Hepatocyte (in vitro differentiated cells): Measurements from ENCODE around the gene ZFHX3. TPM values are rescaled to one million over a fixed set of nuclear protein-coding genes. Genes with fewer than 3 reads are reported as not detected.

ENCODE experiments used
- DNase-seq: peaks from one replicate; pipeline ENCODE4 v3.0.0-alpha.2; 2016; ENCODE audit warnings: low spot score
- H2AFZ ChIP-seq: fragments of 200-600 bp; sonication (generic); 2 replicates; pipeline ENCODE4 v1.6.0; 2016; ENCODE audit warnings: antibody characterized with exemption, mild to moderate bottlenecking
- H3K27ac ChIP-seq: fragments of 200-600 bp; sonication (generic); 2 replicates; pipeline ENCODE4 v1.5.1; 2016; ENCODE audit warnings: mild to moderate bottlenecking
- H3K27me3 ChIP-seq: fragments of 200-600 bp; sonication (generic); 2 replicates; pipeline ENCODE4 v1.6.1; 2016
- H3K36me3 ChIP-seq: fragments of 200-600 bp; sonication (generic); replicated peaks from 2 replicates; pipeline ENCODE4 v1.5.1; 2016; ENCODE audit warnings: low read depth; ENCODE audit not compliant: insufficient read depth
- H3K4me1 ChIP-seq: fragments of 200-600 bp; sonication (generic); 2 replicates; pipeline ENCODE4 v1.5.1; 2016; ENCODE audit warnings: mild to moderate bottlenecking, moderate library complexity; ENCODE audit not compliant: insufficient read depth
- H3K4me2 ChIP-seq: fragments of 200-600 bp; sonication (generic); 2 replicates; pipeline ENCODE4 v1.6.0; 2016
- H3K4me3 ChIP-seq: fragments of 200-600 bp; sonication (generic); 2 replicates; pipeline ENCODE4 v1.5.1; 2016; ENCODE audit warnings: mild to moderate bottlenecking
- H3K79me2 ChIP-seq: fragments of 200-600 bp; sonication (generic); 2 replicates; pipeline ENCODE4 v1.6.0; 2017; ENCODE audit warnings: mild to moderate bottlenecking
- H3K9me2 ChIP-seq: fragments of 200-600 bp; sonication (generic); replicated peaks from 2 replicates; pipeline ENCODE4 v1.6.0; 2017; ENCODE audit warnings: mild to moderate bottlenecking; ENCODE audit not compliant: insufficient read depth
- H3K9me3 ChIP-seq: fragments of 200-600 bp; sonication (generic); 2 replicates; pipeline ENCODE4 v1.5.1; 2016; ENCODE audit warnings: low read depth, mild to moderate bottlenecking
- H4K20me1 ChIP-seq: fragments of 200-600 bp; sonication (generic); 2 replicates; pipeline ENCODE4 v1.6.0; 2016; ENCODE audit warnings: mild to moderate bottlenecking; ENCODE audit not compliant: insufficient read depth, poor library complexity, severe bottlenecking
- EZH2 ChIP-seq: fragments of 200-600 bp; sonication (generic); IDR thresholded peaks from 2 replicates; pipeline ENCODE4 v1.6.1; 2016; ENCODE audit warnings: antibody characterized with exemption, mild to moderate bottlenecking, borderline replicate concordance
- EZH2phosphoT487 ChIP-seq: fragments of 200-600 bp; sonication (generic); IDR thresholded peaks from one replicate; pipeline ENCODE4 v1.6.1; 2018; ENCODE audit warnings: antibody characterized with exemption, mild to moderate bottlenecking, low read depth, moderate library complexity; ENCODE audit not compliant: unreplicated experiment, severe bottlenecking
- WGBS: methylation state at CpG from one replicate; pipeline ENCODE4 v1.1.6; 2016; ENCODE audit warnings: low lambda C conversion rate; ENCODE audit errors: missing lambda C conversion rate; 5-methylcytosine and 5-hydroxymethylcytosine counted together
- polyA plus RNA-seq: library from polyadenylated mRNA; unstranded; fragments of >200 nt; fragmentation: Nextera tagmentation; extraction: Ambion mirVana; gene quantifications from 2 replicates; pipeline ENCODE4 v1.2.1, GENCODE V29; 2016
- total RNA-seq: library from RNA; depleted of rRNA; stranded (reverse); fragments of >200 nt; gene quantifications from 2 replicates; pipeline ENCODE4 v1.2.3, GENCODE V29; 2014
- TF ChIP-seq, protein P1 (sequence below): fragments of 200-600 bp; sonication (generic); IDR thresholded peaks from 2 replicates; pipeline ENCODE4 v1.5.1; 2016; ENCODE audit warnings: antibody characterized with exemption, mild to moderate bottlenecking; ENCODE audit not compliant: poor library complexity

The ZFHX3 gene
- total and polyA plus RNA-seq, 2 experiments from 2014 or later: 6.4 to 11.6 TPM

DNA sequence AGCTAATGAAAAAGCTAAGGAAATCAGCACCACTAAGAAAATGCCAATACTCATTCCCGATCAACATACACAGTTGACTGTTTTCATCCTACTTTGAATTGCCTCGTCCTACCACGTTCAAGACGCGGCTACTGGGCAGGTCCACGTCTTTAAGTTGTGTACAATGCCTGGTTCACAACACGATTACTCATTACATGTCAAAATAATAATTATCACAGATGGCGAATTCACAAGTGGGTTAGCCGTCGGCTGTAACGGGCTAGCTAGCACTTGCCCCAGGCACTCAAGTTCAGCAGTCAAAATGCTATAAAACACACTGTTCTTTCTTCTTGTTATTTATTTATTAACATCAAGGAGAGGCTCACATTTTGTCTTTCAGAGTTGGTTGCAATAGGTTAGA is 124.2 kb downstream of the ZFHX3 start:
- no peak overlapping the region for H3K4me3 ChIP-seq
- 95% methylated on average over 11 of the region's 11 CpGs for WGBS
- H4K20me1 ChIP-seq: no peaks in the 10 kb centered on the region
- peaks cover 88% of the 10 kb centered on the region for H3K79me2 ChIP-seq
- peaks cover 11% of the 10 kb centered on the region for H3K4me1 ChIP-seq
- H3K9me2 ChIP-seq: no peaks in the 10 kb centered on the region
- TF ChIP-seq, protein P1, sequence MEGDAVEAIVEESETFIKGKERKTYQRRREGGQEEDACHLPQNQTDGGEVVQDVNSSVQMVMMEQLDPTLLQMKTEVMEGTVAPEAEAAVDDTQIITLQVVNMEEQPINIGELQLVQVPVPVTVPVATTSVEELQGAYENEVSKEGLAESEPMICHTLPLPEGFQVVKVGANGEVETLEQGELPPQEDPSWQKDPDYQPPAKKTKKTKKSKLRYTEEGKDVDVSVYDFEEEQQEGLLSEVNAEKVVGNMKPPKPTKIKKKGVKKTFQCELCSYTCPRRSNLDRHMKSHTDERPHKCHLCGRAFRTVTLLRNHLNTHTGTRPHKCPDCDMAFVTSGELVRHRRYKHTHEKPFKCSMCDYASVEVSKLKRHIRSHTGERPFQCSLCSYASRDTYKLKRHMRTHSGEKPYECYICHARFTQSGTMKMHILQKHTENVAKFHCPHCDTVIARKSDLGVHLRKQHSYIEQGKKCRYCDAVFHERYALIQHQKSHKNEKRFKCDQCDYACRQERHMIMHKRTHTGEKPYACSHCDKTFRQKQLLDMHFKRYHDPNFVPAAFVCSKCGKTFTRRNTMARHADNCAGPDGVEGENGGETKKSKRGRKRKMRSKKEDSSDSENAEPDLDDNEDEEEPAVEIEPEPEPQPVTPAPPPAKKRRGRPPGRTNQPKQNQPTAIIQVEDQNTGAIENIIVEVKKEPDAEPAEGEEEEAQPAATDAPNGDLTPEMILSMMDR: no peak
- TF ChIP-seq EZH2 (no peak), EZH2phosphoT487 (no peak)
- DNase-seq: no peak
- H3K27me3 ChIP-seq: no peaks in the 10 kb centered on the region
- peak overlapping the region; percentile 81 for H3K27ac ChIP-seq
- H2AFZ ChIP-seq: no peak overlapping the region
- H3K36me3 ChIP-seq: no peaks in the 10 kb centered on the region
- no peaks in the 10 kb centered on the region for H3K9me3 ChIP-seq
- H3K4me2 ChIP-seq: no peak overlapping the region

DNA sequence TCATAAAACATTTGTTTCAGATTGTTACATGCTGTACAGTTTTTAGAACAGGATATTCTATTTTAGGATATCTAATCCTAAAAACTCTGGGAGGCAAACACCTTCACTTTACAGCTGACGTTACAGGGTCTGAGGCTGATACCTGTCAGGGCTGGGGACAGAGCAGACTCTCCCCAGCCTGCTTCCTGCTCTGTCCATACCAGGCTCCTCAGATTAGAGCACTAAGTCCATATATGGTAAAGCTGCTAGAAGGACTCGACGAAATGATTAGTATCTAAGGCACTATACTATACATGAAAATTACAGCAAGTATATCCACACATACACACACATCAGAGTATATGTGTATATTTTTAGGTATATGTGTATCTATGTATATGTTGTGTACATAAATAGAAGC is 125.2 kb downstream of the ZFHX3 start:
- WGBS: 57% methylated on average over 3 of the region's 3 CpGs
- no peaks in the 10 kb centered on the region for H3K9me3 ChIP-seq
- H3K4me2 ChIP-seq: no peak overlapping the region
- TF ChIP-seq EZH2phosphoT487 (no peak), EZH2 (no peak)
- TF ChIP-seq, protein P1: no peak
- H3K4me3 ChIP-seq: no peak overlapping the region
- H3K36me3 ChIP-seq: no peaks in the 10 kb centered on the region
- no peaks in the 10 kb centered on the region for H4K20me1 ChIP-seq
- peaks cover 86% of the 10 kb centered on the region for H3K79me2 ChIP-seq
- H3K9me2 ChIP-seq: no peaks in the 10 kb centered on the region
- H3K27me3 ChIP-seq: no peaks in the 10 kb centered on the region
- peaks cover 11% of the 10 kb centered on the region for H3K4me1 ChIP-seq
- no peak overlapping the region for H3K27ac ChIP-seq
- no peak overlapping the region for H2AFZ ChIP-seq
- DNase-seq: no peak

DNA sequence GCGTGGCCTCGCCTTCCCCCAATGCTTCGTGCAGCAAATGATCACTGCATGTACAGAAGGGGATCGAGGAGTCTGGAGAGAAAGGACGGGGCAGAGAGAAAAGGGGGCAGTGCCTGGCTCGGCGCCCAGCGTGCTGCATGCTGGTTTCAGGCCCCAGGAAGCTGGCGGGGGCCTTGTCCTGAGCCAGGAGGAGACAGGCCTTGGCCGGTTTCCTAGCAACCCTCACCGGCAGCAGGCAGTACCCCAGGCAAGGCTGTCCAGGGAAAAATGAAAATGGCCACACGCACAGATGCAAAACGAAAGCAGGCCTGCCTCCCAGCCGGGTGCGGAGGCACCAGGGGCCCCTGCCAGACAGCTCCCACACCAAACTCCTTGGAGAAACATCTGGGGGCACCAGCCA is 126.3 kb downstream of the ZFHX3 start:
- no peak overlapping the region for H3K4me3 ChIP-seq
- no peaks in the 10 kb centered on the region for H4K20me1 ChIP-seq
- H3K79me2 ChIP-seq: peaks cover 84% of the 10 kb centered on the region
- DNase-seq: peak; percentile 50
- no peaks in the 10 kb centered on the region for H3K9me3 ChIP-seq
- no peak overlapping the region for H2AFZ ChIP-seq
- H3K9me2 ChIP-seq: no peaks in the 10 kb centered on the region
- H3K36me3 ChIP-seq: no peaks in the 10 kb centered on the region
- H3K4me2 ChIP-seq: peak overlapping the region; percentile 69
- no peak for TF ChIP-seq EZH2
- no peak for TF ChIP-seq EZH2phosphoT487
- TF ChIP-seq, protein P1: no peak
- 78% methylated on average over 14 of the region's 15 CpGs for WGBS
- peaks cover 11% of the 10 kb centered on the region for H3K4me1 ChIP-seq
- H3K27me3 ChIP-seq: no peaks in the 10 kb centered on the region
- H3K27ac ChIP-seq: no peak overlapping the region

DNA sequence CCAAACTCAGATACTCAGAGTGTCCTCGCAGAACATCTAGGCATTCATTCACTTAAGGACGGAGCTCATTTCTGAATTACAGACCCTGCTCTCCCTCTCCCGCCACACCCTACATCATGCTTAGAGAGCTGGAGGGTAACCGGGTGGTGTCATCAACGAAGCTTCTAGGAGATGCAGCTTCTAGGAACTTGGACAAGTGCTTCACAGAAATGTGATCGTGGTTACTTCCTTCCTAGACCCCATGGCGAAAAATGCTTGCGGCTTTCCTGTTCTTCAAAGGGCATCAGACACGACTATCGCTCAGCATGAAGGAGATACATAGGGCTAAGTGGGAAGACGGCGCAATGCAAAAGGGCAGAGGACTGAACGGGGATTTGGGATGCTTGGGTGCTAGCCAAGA is 126.8 kb downstream of the ZFHX3 start:
- Histone ChIP-seq H3K4me1 (peaks cover 11% of the 10 kb centered on the region), H3K9me3 (no peaks in the 10 kb centered on the region), H3K27ac (no peak overlapping the region), H3K9me2 (no peaks in the 10 kb centered on the region), H4K20me1 (no peaks in the 10 kb centered on the region), H2AFZ (no peak overlapping the region), H3K4me2 (no peak overlapping the region), H3K79me2 (peaks cover 84% of the 10 kb centered on the region), H3K27me3 (no peaks in the 10 kb centered on the region), H3K36me3 (no peaks in the 10 kb centered on the region), H3K4me3 (no peak overlapping the region)
- TF ChIP-seq, protein P1: no peak
- TF ChIP-seq EZH2phosphoT487: no peak
- no peak for DNase-seq
- 94% methylated on average over 13 of the region's 13 CpGs for WGBS
